GM12878 (cell line): ENCODE results near the gene IL23R. TPM values are rescaled to one million over a fixed set of nuclear protein-coding genes. Genes with fewer than 3 reads are reported as not detected.

ENCODE experiments used
- ATAC-seq: fragments of 200-7000 bp; cut with Tn5 transposase; 3 replicates; pipeline ENCODE4 v1.9.1; 2020; ENCODE audit warnings: mild to moderate bottlenecking, moderate library complexity
- BruUV-seq: library from RNA; stranded (reverse); fragments of 400-500 nt; replicated peaks from 2 replicates; lab custom pipeline; 2021; lab: Mats Ljungman, UMichigan
- CTCF ChIA-PET: fragments of 300-600 bp; sonication (Branson Sonifier 250); formaldehyde crosslinking; extraction: SDS; loops from one replicate; lab custom pipeline; 2021; ENCODE audit warnings: inconsistent platforms; lab: Yijun Ruan, JAX
- POLR2A ChIA-PET: fragments of 350-600 bp; formaldehyde crosslinking; extraction: SDS; loops from one replicate; lab custom pipeline; 2021; ENCODE audit warnings: inconsistent platforms; lab: Charles Lee
- RAD21 ChIA-PET: fragments of 300-600 bp; sonication (Branson Sonifier 250); formaldehyde crosslinking; loops from one replicate; lab custom pipeline; 2023; ENCODE audit warnings: antibody characterized with exemption; ENCODE audit not compliant: unreplicated experiment; lab: Charles Lee
- SMC1A ChIA-PET: fragments of 300-600 bp; sonication (Branson Sonifier 250); formaldehyde crosslinking; loops from one replicate; lab custom pipeline; 2023; ENCODE audit not compliant: unreplicated experiment, uncharacterized antibody; lab: Charles Lee
- DNase-seq: peaks from one replicate; pipeline ENCODE4 v3.0.0-alpha.2; 2011; ENCODE audit warnings: low read depth, low spot score
- FAIRE-seq: peaks from 3 replicates; lab custom pipeline; 2011; peaks lifted over from hg19 to GRCh38; lab: Jason Lieb, UNC
- H2AFZ ChIP-seq: 2 replicates; pipeline ENCODE4 v1.6.0; 2011; ENCODE audit warnings: low read depth, low read length, control low read depth; ENCODE audit not compliant: control insufficient read depth
- H3K27ac ChIP-seq: 2 replicates; pipeline ENCODE4 v1.5.1; 2011; ENCODE audit warnings: control low read depth; ENCODE audit not compliant: control insufficient read depth, insufficient read depth
- H3K27me3 ChIP-seq, 2 experiments: replicated peaks in 1 of 2; 2 replicates each; pipeline versions ENCODE4 v1.6.0 to v1.6.1; 2011; ENCODE audit warnings: low read length in 1 of 2; ENCODE audit not compliant: control insufficient read depth in 2 of 2, insufficient read depth in 2 of 2
- H3K36me3 ChIP-seq, 2 experiments: 2 replicates each; pipeline ENCODE4 v1.5.1; 2011; ENCODE audit warnings: low read length in 1 of 2; ENCODE audit not compliant: control insufficient read depth in 2 of 2, insufficient read depth in 2 of 2
- H3K4me1 ChIP-seq: 2 replicates; pipeline ENCODE4 v1.6.1; 2011; ENCODE audit warnings: mild to moderate bottlenecking, low read length, moderate library complexity, mixed read lengths; ENCODE audit not compliant: control insufficient read depth, insufficient read depth
- H3K4me2 ChIP-seq: 2 replicates; pipeline ENCODE4 v1.6.0; 2011; ENCODE audit warnings: control low read depth; ENCODE audit not compliant: control insufficient read depth, insufficient read depth
- H3K4me3 ChIP-seq: fragments of 200-600 bp; sonication (generic); 2 replicates; pipeline ENCODE4 v1.5.1; 2016
- H3K79me2 ChIP-seq: 2 replicates; pipeline ENCODE4 v1.6.0; 2011; ENCODE audit warnings: low read length; ENCODE audit not compliant: control insufficient read depth, insufficient read depth
- H3K9ac ChIP-seq: 2 replicates; pipeline ENCODE4 v1.8.0; 2011; ENCODE audit warnings: low read length, control low read depth, mixed read lengths; ENCODE audit not compliant: control insufficient read depth, insufficient read depth
- H3K9me3 ChIP-seq: replicated peaks from 3 replicates; pipeline ENCODE4 v1.5.1; 2011; ENCODE audit warnings: mild to moderate bottlenecking, low read length; ENCODE audit not compliant: control insufficient read depth, insufficient read depth
- H4K20me1 ChIP-seq: 2 replicates; pipeline ENCODE4 v1.6.0; 2011; ENCODE audit not compliant: control insufficient read depth, insufficient read depth
- EED ChIP-seq: sonication (generic); IDR thresholded peaks from 2 replicates; pipeline ENCODE4 v1.6.1; 2016; ENCODE audit warnings: antibody characterized with exemption, low read depth
- EZH2 ChIP-seq: IDR thresholded peaks from 2 replicates; pipeline ENCODE4 v1.6.1; 2012; ENCODE audit warnings: low read depth, mild to moderate bottlenecking, control low read depth, inconsistent platforms, low read length, borderline replicate concordance; ENCODE audit not compliant: control insufficient read depth
- HDAC2 ChIP-seq: fragments of 200-600 bp; sonication (generic); IDR thresholded peaks from 2 replicates; pipeline ENCODE4 v1.6.1; 2017
- NR2C1 ChIP-seq: fragments of 450-650 bp; IDR thresholded peaks from 2 replicates; pipeline ENCODE4 v1.6.1; 2017; ENCODE audit warnings: antibody characterized with exemption, mild to moderate bottlenecking, moderate library complexity
- POU2F2 ChIP-seq: IDR thresholded peaks from 3 replicates; pipeline ENCODE4 v1.6.1; 2011; ENCODE audit warnings: low read depth, mild to moderate bottlenecking, low read length, borderline replicate concordance
- RAD21 ChIP-seq: IDR thresholded peaks from 2 replicates; pipeline ENCODE4 v1.6.1; 2011; ENCODE audit warnings: mild to moderate bottlenecking, low read depth, low read length, moderate library complexity; ENCODE audit not compliant: insufficient read depth
- RELB ChIP-seq: fragments of 450-650 bp; IDR thresholded peaks from 2 replicates; pipeline ENCODE4 v1.6.1; 2017; ENCODE audit warnings: low read depth, mild to moderate bottlenecking, moderate library complexity
- SREBF2 ChIP-seq: IDR thresholded peaks from 2 replicates; pipeline ENCODE4 v1.6.1; 2012; ENCODE audit warnings: mild to moderate bottlenecking, low read length
- STAT1 ChIP-seq: fragments of 450-650 bp; conservative IDR thresholded peaks from 2 replicates; pipeline ENCODE4 v1.6.1; 2014; ENCODE audit warnings: antibody characterized with exemption, mild to moderate bottlenecking
- ZNF24 ChIP-seq: fragments of 450-650 bp; IDR thresholded peaks from 2 replicates; pipeline ENCODE4 v1.6.1; 2017; ENCODE audit warnings: antibody characterized with exemption, mild to moderate bottlenecking
- ZZZ3 ChIP-seq: IDR thresholded peaks from 2 replicates; pipeline ENCODE4 v1.6.1; 2011; ENCODE audit warnings: low read depth; ENCODE audit not compliant: control insufficient read depth, insufficient read length
- WGBS: methylation state at CpG from one replicate; pipeline ENCODE4 v1.1.6; 2016; ENCODE audit warnings: low lambda C conversion rate; ENCODE audit not compliant: insufficient replicate concordance, insufficient coverage; ENCODE audit errors: missing lambda C conversion rate; 5-methylcytosine and 5-hydroxymethylcytosine counted together
- in situ Hi-C: fragments of 300-500 bp; cut with MboI; formaldehyde crosslinking; loops from 9 replicates; pipeline ENCODE4 v1.14.3; 2018; ENCODE audit warnings: mixed read lengths
- intact Hi-C: fragments of 100-400 bp; cut with micrococcal nuclease; formaldehyde crosslinking; loops from one replicate; pipeline ENCODE4 v1.14.2; 2022; ENCODE audit not compliant: unreplicated experiment
- polyA plus RNA-seq, 11 experiments: library from polyadenylated mRNA; depleted of rRNA in 4 of 11; unstranded in 6 of 11; stranded (reverse) in 5 of 11; fragments of >200 nt; fragmentation: Nextera tagmentation in 4 of 11; fragmentation: Illumina TruSeq in 1 of 11; extraction: Ambion mirVana in 4 of 11; extraction: Trizol in 1 of 11; gene quantifications; 1 replicate in 1 of 11; 2 replicates in 10 of 11; pipeline versions ENCODE4 v1.2.1 to v1.2.3, GENCODE V29; 2011 to 2016; ENCODE audit warnings: inconsistent platforms in 2 of 11, missing spikeins in 2 of 11, low read depth in 1 of 11
- total RNA-seq, 4 experiments: library from RNA; depleted of rRNA in 3 of 4; stranded (reverse); fragments of >200 nt in 3 of 4; fragmentation: Illumina TruSeq in 1 of 4; extraction: Trizol in 1 of 4; gene quantifications; 2 replicates each; pipeline versions ENCODE4 v1.2.1 to v1.2.3, GENCODE V29; 2013 to 2021
- TF ChIP-seq, protein P1 (sequence below): fragments of 450-650 bp; formaldehyde crosslinking; IDR thresholded peaks from 2 replicates; pipeline ENCODE4 v1.5.0; 2022; ENCODE audit warnings: mild to moderate bottlenecking, missing genetic modification characterization

The IL23R gene
- total and polyA plus RNA-seq, 10 of the 15 experiments (the other 5 are each of a cell fraction or from before 2014, with no cell fraction given) = 0.16 to 6.4 (median 0.59) TPM

GRCh38 chr1:67188137-67188536 is 21.9 kb downstream of the IL23R start:
- H3K36me3 ChIP-seq = no peaks in the 10 kb centered on the region
- in situ Hi-C loops = no loop called here
- no peaks in the 10 kb centered on the region for H3K27me3 ChIP-seq
- POLR2A ChIA-PET = no interaction called here
- intact Hi-C loops = no loop called here
- no peak overlapping the region for H3K9ac ChIP-seq
- no peak overlapping the region for H2AFZ ChIP-seq
- no peak overlapping the region for H3K4me3 ChIP-seq
- ATAC-seq = no peak
- no peak for FAIRE-seq
- TF ChIP-seq, protein P1, sequence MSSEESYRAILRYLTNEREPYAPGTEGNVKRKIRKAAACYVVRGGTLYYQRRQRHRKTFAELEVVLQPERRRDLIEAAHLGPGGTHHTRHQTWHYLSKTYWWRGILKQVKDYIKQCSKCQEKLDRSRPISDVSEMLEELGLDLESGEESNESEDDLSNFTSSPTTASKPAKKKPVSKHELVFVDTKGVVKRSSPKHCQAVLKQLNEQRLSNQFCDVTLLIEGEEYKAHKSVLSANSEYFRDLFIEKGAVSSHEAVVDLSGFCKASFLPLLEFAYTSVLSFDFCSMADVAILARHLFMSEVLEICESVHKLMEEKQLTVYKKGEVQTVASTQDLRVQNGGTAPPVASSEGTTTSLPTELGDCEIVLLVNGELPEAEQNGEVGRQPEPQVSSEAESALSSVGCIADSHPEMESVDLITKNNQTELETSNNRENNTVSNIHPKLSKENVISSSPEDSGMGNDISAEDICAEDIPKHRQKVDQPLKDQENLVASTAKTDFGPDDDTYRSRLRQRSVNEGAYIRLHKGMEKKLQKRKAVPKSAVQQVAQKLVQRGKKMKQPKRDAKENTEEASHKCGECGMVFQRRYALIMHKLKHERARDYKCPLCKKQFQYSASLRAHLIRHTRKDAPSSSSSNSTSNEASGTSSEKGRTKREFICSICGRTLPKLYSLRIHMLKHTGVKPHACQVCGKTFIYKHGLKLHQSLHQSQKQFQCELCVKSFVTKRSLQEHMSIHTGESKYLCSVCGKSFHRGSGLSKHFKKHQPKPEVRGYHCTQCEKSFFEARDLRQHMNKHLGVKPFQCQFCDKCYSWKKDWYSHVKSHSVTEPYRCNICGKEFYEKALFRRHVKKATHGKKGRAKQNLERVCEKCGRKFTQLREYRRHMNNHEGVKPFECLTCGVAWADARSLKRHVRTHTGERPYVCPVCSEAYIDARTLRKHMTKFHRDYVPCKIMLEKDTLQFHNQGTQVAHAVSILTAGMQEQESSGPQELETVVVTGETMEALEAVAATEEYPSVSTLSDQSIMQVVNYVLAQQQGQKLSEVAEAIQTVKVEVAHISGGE (CRISPR knock-in tag) = no peak
- TF ChIP-seq RAD21 = no peak
- TF ChIP-seq EED = no peak
- TF ChIP-seq SREBF2 = no peak
- no peak for TF ChIP-seq NR2C1
- TF ChIP-seq ZNF24 = no peak
- no peak for TF ChIP-seq HDAC2
- no peak for TF ChIP-seq RELB
- TF ChIP-seq ZZZ3 = no peak
- TF ChIP-seq EZH2 = no peak
- TF ChIP-seq POU2F2 = no peak
- TF ChIP-seq STAT1 = no peak
- H3K9me3 ChIP-seq = no peaks in the 10 kb centered on the region
- DNase-seq = no peak
- WGBS = 51% methylated on average over 2 of the region's 2 CpGs
- RAD21 ChIA-PET = no interaction called here
- no TSS peak for BruUV-seq
- no peaks in the 10 kb centered on the region for H4K20me1 ChIP-seq
- H3K79me2 ChIP-seq = no peaks in the 10 kb centered on the region
- H3K4me2 ChIP-seq = no peak overlapping the region
- H3K27ac ChIP-seq = no peak overlapping the region
- CTCF ChIA-PET = interaction anchor here (0.7 to 0.9 kb wide), 3 partner anchors 9 to 23 kb away, joined by 3 read pairs; no protein-coding TSS in a partner anchor
- SMC1A ChIA-PET = interaction anchor here (0.6 kb wide), 1 partner anchor 137 kb away, joined by 3 read pairs; no protein-coding TSS in a partner anchor
- peaks cover 7% of the 10 kb centered on the region; the same call in 1 of the 2 replicates for H3K4me1 ChIP-seq
